Glomerular visceral epithelial cell (primary cell): Measurements from ENCODE around the gene LINGO1.
A peak's percentile ranks its signal among the peaks of the same experiment; 100 is the strongest.

Source experiments
- DNase-seq: peaks from one replicate; pipeline ENCODE4 v3.0.0-alpha.2; 2016; ENCODE audit errors: extremely low spot score

LINGO1 gene

GRCh38 chr15:77632534-77633133 is at the start of gene LINGO1:
LINGO1 (minus strand) TSS chr15:77632912; CDS start chr15:77632315, 597 bp downstream.
- no peak for DNase-seq

GRCh38 chr15:77681362-77681761 is 48.6 kb upstream of the LINGO1 start:
- no peak for DNase-seq

- DNase-seq = no peak
These were observed 44.1 kb upstream of the LINGO1 start for GRCh38 chr15:77676569-77677375.

- DNase-seq = no peak
These were observed 43.2 kb upstream of the LINGO1 start for GRCh38 chr15:77675806-77676415.

- no peak for DNase-seq
These were observed 41.6 kb upstream of the LINGO1 start for GRCh38 chr15:77674327-77674726.

- no peak for DNase-seq
These were observed 41.2 kb upstream of the LINGO1 start for GRCh38 chr15:77673866-77674265.

- DNase-seq = no peak
These were observed 39.4 kb upstream of the LINGO1 start for GRCh38 chr15:77672135-77672534.

- no peak for DNase-seq
These were observed 38.8 kb upstream of the LINGO1 start for GRCh38 chr15:77671362-77672056.

GRCh38 chr15:77670558-77671361 is 38.0 kb upstream of the LINGO1 start:
- DNase-seq = no peak

- DNase-seq = no peak
These were observed 37.2 kb upstream of the LINGO1 start for GRCh38 chr15:77669896-77670295.

GRCh38 chr15:77667338-77668234 is 34.9 kb upstream of the LINGO1 start:
- no peak for DNase-seq

- DNase-seq = no peak
These were observed 33.6 kb upstream of the LINGO1 start for GRCh38 chr15:77666296-77666660.

- no peak for DNase-seq
These were observed 33.0 kb upstream of the LINGO1 start for GRCh38 chr15:77665530-77666295.

- no peak for DNase-seq
These were observed 31.7 kb upstream of the LINGO1 start for GRCh38 chr15:77664428-77664827.

GRCh38 chr15:77663256-77663655 is 30.5 kb upstream of the LINGO1 start:
- no peak for DNase-seq

- DNase-seq = peak; percentile 43
These were observed 26.9 kb upstream of the LINGO1 start for GRCh38 chr15:77659350-77660321.

- DNase-seq = no peak
These were observed 25.6 kb upstream of the LINGO1 start for GRCh38 chr15:77658304-77658703.

GRCh38 chr15:77657634-77658238 is 25.0 kb upstream of the LINGO1 start:
- no peak for DNase-seq
